Gastroesophageal sphincter (tissue), 4 donors: ENCODE data around the gene RAB3B. TPM values are rescaled to one million over a fixed set of nuclear protein-coding genes. Genes with fewer than 3 reads are reported as not detected.
"Not testable (repeated sequence)": the region's sequence is repeated elsewhere in the genome, so short reads cannot be mapped to it uniquely, and the experiment has no call there.

Experiments used
- ATAC-seq: fragments of 150-250 bp; one replicate; pipeline ENCODE4 v1.9.1; 2016; ENCODE audit warnings: mild to moderate bottlenecking, moderate library complexity
- H3K27ac ChIP-seq, 4 donors: fragments of 200-600 bp; sonication (generic) in 3 of 4; 1 replicate in 3 of 4; 2 replicates in 1 of 4; pipeline ENCODE4 v1.5.1; 2016 to 2019
- H3K27me3 ChIP-seq: fragments of 200-600 bp; sonication (generic); one replicate; pipeline ENCODE4 v1.5.1; 2019
- H3K36me3 ChIP-seq, 2 donors: fragments of 200-600 bp; sonication (generic); one replicate each; pipeline ENCODE4 v1.5.1; 2019; ENCODE audit warnings: control low read depth in 1 of 2
- H3K4me1 ChIP-seq, 3 donors: fragments of 200-600 bp; sonication (generic); 1 replicate in 2 of 3; 2 replicates in 1 of 3; pipeline ENCODE4 v1.5.1; 2016 to 2019; ENCODE audit warnings: control low read depth in 2 of 3
- H3K4me3 ChIP-seq, 2 donors: fragments of 200-600 bp; sonication (generic); one replicate each; pipeline ENCODE4 v1.5.1; 2019; ENCODE audit warnings: mild to moderate bottlenecking in 1 of 2, moderate library complexity in 1 of 2
- H3K9me3 ChIP-seq, 3 donors: fragments of 200-600 bp; sonication (generic); one replicate each; pipeline ENCODE4 v1.5.1; 2017 to 2019; ENCODE audit warnings: control low read depth in 2 of 3
- EP300 ChIP-seq: sonication (generic); formaldehyde crosslinking; IDR thresholded peaks from one replicate; pipeline ENCODE4 v1.6.1; 2017; ENCODE audit warnings: antibody characterized with exemption, mild to moderate bottlenecking
- POLR2A ChIP-seq, 2 donors: fragments of 450-650 bp; IDR thresholded peaks; one replicate each; pipeline ENCODE4 v1.6.1; 2017; ENCODE audit warnings: antibody characterized with exemption in 2 of 2, mild to moderate bottlenecking in 2 of 2, moderate library complexity in 1 of 2
- POLR2AphosphoS5 ChIP-seq: sonication (generic); formaldehyde crosslinking; IDR thresholded peaks from one replicate; pipeline ENCODE4 v1.6.1; 2017; ENCODE audit warnings: antibody characterized with exemption
- WGBS, 2 donors: methylation state at CpG; one replicate each; pipeline ENCODE4 v1.1.5; 2018; ENCODE audit warnings: low coverage in 1 of 2; 5-methylcytosine and 5-hydroxymethylcytosine counted together
- total RNA-seq, 4 donors: library from RNA; depleted of rRNA; stranded (reverse); fragments of >200 nt; gene quantifications; one replicate each; pipeline ENCODE4 v1.1.0, GENCODE V29; 2016
- TF ChIP-seq, protein P1 (sequence below), 4 experiments: fragments of 200-600 bp in 2 of 4; fragments of 450-650 bp in 2 of 4; sonication (generic) in 1 of 4; IDR thresholded peaks; one replicate each; pipeline ENCODE4 v1.5.1; 2017 to 2019; ENCODE audit warnings: antibody characterized with exemption in 4 of 4, mild to moderate bottlenecking in 2 of 4, moderate library complexity in 2 of 4

RAB3B gene
- total RNA-seq, 4 donors from 2014 or later = under 0.01 to 0.81 (median 0.34) TPM

DNA sequence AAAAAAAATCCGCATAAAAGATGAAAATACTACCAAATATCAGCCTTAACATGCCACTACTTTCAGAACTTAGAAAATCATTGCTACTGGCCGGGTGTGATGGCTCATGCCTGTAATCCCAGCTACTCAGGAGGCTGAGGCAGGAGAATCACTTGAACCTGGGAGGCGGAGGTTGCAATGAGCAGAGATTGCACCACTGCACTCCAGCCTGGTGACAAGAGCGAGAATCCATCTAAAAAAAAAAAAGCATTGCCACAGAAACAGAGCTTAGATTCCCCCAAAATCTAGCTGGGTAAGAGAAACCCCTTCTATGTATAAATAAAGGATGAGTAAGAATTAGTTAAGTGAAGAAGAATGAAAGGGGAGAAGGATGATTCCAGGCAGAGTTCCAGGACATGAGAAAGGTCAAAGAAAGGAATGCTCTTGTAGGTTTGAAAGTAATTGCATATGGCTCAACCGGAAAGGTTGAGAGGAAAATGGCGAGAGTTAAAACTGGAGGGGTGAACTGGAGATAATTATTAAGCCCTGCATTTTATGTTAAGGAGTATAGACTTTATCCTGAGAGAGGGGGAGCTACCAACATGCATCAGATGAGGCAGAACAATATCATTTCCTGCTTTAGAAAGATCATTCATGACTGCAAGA is 92.3 kb downstream of the RAB3B start:
- ATAC-seq = no peak
- WGBS, 2 donors = 38 to 52% methylated on average over 3 to 6 of the region's 6 CpGs
- Histone ChIP-seq H3K9me3 (no peaks in the 10 kb centered on the region), H3K4me1 (no peaks in the 10 kb centered on the region), H3K27me3 (peaks cover 81% of the 10 kb centered on the region), H3K27ac (no peak overlapping the region), H3K36me3 (no peaks in the 10 kb centered on the region), H3K4me3 (no peak overlapping the region)
- TF ChIP-seq, protein P1, sequence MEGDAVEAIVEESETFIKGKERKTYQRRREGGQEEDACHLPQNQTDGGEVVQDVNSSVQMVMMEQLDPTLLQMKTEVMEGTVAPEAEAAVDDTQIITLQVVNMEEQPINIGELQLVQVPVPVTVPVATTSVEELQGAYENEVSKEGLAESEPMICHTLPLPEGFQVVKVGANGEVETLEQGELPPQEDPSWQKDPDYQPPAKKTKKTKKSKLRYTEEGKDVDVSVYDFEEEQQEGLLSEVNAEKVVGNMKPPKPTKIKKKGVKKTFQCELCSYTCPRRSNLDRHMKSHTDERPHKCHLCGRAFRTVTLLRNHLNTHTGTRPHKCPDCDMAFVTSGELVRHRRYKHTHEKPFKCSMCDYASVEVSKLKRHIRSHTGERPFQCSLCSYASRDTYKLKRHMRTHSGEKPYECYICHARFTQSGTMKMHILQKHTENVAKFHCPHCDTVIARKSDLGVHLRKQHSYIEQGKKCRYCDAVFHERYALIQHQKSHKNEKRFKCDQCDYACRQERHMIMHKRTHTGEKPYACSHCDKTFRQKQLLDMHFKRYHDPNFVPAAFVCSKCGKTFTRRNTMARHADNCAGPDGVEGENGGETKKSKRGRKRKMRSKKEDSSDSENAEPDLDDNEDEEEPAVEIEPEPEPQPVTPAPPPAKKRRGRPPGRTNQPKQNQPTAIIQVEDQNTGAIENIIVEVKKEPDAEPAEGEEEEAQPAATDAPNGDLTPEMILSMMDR (IDR thresholded peaks at IDR 0.05) = no peak
- TF ChIP-seq POLR2A (IDR thresholded peaks at IDR 0.05) (no peak), POLR2AphosphoS5 (no peak), EP300 (no peak)

DNA sequence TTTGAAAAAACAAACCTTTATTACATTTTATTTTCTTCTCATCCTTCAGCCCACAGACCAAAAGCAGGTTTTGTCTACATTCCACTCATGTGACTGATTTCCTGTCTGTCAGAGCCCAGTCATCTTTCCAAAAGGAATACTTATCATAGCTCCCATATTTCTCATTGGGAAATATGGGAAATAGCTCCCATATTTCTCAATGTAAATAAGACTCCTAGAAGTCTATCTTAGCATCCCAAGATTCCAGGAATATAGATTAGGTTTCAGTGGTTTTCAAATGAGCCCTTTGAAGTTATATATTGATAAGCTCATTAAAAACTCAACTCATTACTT is 92.8 kb downstream of the RAB3B start:
- ATAC-seq = no peak
- Histone ChIP-seq H3K27me3 (peaks cover 83% of the 10 kb centered on the region), H3K36me3 (no peaks in the 10 kb centered on the region), H3K4me3 (no peak overlapping the region), H3K9me3 (no peaks in the 10 kb centered on the region), H3K27ac (no peak overlapping the region), H3K4me1 (no peaks in the 10 kb centered on the region)
- TF ChIP-seq POLR2AphosphoS5 (no peak), EP300 (no peak), POLR2A (IDR thresholded peaks at IDR 0.05) (no peak)
- TF ChIP-seq, protein P1 (IDR thresholded peaks at IDR 0.05) = no peak

DNA sequence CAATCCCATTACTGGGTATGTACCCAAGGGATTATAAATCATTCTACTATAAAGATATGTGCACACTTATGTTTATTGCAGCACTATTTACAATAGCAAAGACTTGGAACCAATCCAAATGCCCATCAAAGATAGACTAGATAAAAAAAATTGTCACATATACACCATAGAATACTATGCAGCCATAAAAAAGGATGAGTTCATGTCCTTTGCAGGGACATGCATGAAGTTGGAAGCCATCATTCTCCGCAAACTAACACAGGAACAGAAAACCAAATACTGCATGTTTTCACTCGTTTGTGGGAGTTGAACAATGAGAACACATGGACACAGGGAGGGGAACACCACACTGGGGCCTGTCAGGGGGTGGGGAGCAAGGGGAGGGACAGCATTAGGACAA is 95.8 kb downstream of the RAB3B start:
- 44 to 80% methylated on average over 2 of the region's 2 CpGs for WGBS, 2 donors
- H3K4me1 ChIP-seq, H3K4me3 ChIP-seq, H3K36me3 ChIP-seq, H3K27ac ChIP-seq, ATAC-seq, H3K9me3 ChIP-seq: not testable (repeated sequence)
- H3K27me3 ChIP-seq = peaks cover 93% of the 10 kb centered on the region

- 0 to 1% methylated on average over 19 to 22 of the region's 54 CpGs for WGBS, 2 donors
- Histone ChIP-seq H3K4me1 (peaks cover 0 to 43% (median 29%) of the 10 kb centered on the region in 3 donors), H3K9me3 (no peaks in the 10 kb centered on the region), H3K27ac (peak within 1 kb of the TSS; percentile 95 to 98 (median 97)), H3K36me3 (peaks cover 0 to 2% of the 10 kb centered on the region in 2 donors), H3K4me3 (peak within 1 kb of the TSS; percentile 81 to 88), H3K27me3 (peaks cover 15% of the 10 kb centered on the region)
- ATAC-seq = peak; percentile 98
- TF ChIP-seq, protein P1 (IDR thresholded peaks at IDR 0.05) = peak in 1 of 4 experiments; percentile 24
- TF ChIP-seq EP300 (no peak), POLR2AphosphoS5 (peak; percentile 92), POLR2A (IDR thresholded peaks at IDR 0.05) (peak; percentile 85 to 92)
These were observed 111.7 kb downstream of the RAB3B start, which contains the start of gene NRDC for GRCh38 chr1:51878616-51879336. TSS of gene NRDC (minus strand) at chr1:51878727. CDS start at chr1:51878615, 112 bp downstream.

- H3K27ac ChIP-seq = peak overlapping the region; percentile 93 to 98 (median 97)
- no CpG with 5 or more reads among the region's 17 CpGs for WGBS, 2 donors
- no peak for TF ChIP-seq EP300
- no peak for TF ChIP-seq POLR2AphosphoS5
- no peak for TF ChIP-seq POLR2A (IDR thresholded peaks at IDR 0.05)
- TF ChIP-seq, protein P1 (IDR thresholded peaks at IDR 0.05) = peak in 1 of 4 experiments; percentile 12
- H3K27me3 ChIP-seq = peaks cover 10% of the 10 kb centered on the region
- H3K4me1 ChIP-seq = peaks cover 0 to 43% (median 29%) of the 10 kb centered on the region in 3 donors
- no peak for ATAC-seq
- peak overlapping the region; percentile 81 to 88 for H3K4me3 ChIP-seq
- H3K36me3 ChIP-seq = peaks cover 0 to 4% of the 10 kb centered on the region in 2 donors
- H3K9me3 ChIP-seq = no peaks in the 10 kb centered on the region
These were observed 112.2 kb downstream of the RAB3B start for GRCh38 chr1:51878308-51878615.
